Osteoblast (primary cell): Measurements from ENCODE around the gene BCL2. TPM values are rescaled to one million over a fixed set of nuclear protein-coding genes. Genes with fewer than 3 reads are reported as not detected.

Experiments used
- DNase-seq: peaks from one replicate; pipeline ENCODE4 v3.0.0; 2011; ENCODE audit warnings: low spot score, mixed read lengths; ENCODE audit not compliant: insufficient read length; ENCODE audit errors: missing footprints
- H2AFZ ChIP-seq: 2 replicates; pipeline ENCODE4 v1.6.0; 2011; ENCODE audit warnings: mild to moderate bottlenecking, low read length
- H3K27ac ChIP-seq: 2 replicates; pipeline ENCODE4 v1.5.1; 2011; ENCODE audit warnings: mild to moderate bottlenecking, low read depth, low read length, moderate library complexity
- H3K27me3 ChIP-seq: 2 replicates; pipeline ENCODE4 v1.6.0; 2012; ENCODE audit warnings: mild to moderate bottlenecking, control low read depth, inconsistent platforms, low read length, moderate library complexity; ENCODE audit not compliant: insufficient read depth
- H3K36me3 ChIP-seq: 2 replicates; pipeline ENCODE4 v1.5.1; 2011; ENCODE audit warnings: mild to moderate bottlenecking, low read length, control low read depth, moderate library complexity; ENCODE audit not compliant: insufficient read depth
- H3K4me1 ChIP-seq: 2 replicates; pipeline ENCODE4 v1.5.1; 2011; ENCODE audit warnings: mild to moderate bottlenecking, low read length, control low read depth, moderate library complexity; ENCODE audit not compliant: insufficient read depth
- H3K4me2 ChIP-seq: 2 replicates; pipeline ENCODE4 v1.6.0; 2011; ENCODE audit warnings: mild to moderate bottlenecking, low read length; ENCODE audit not compliant: insufficient read depth
- H3K4me3 ChIP-seq: fragments of 200-600 bp; sonication (generic); 3 replicates; pipeline ENCODE4 v1.5.1; 2012; ENCODE audit warnings: mild to moderate bottlenecking, low read length, inconsistent platforms; ENCODE audit not compliant: insufficient read depth
- H3K79me2 ChIP-seq: 2 replicates; pipeline ENCODE4 v1.6.0; 2012; ENCODE audit warnings: mild to moderate bottlenecking, low read length, control low read depth, inconsistent platforms; ENCODE audit not compliant: insufficient read depth
- H3K9me3 ChIP-seq: 2 replicates; pipeline ENCODE4 v1.5.1; 2011; ENCODE audit warnings: low read depth, low read length, control low read depth
- H4K20me1 ChIP-seq: 2 replicates; pipeline ENCODE4 v1.6.0; 2012; ENCODE audit warnings: mild to moderate bottlenecking, low read length, control low read depth; ENCODE audit not compliant: insufficient read depth
- CTCF ChIP-seq: IDR thresholded peaks from 2 replicates; pipeline ENCODE4 v1.5.1; 2011; ENCODE audit warnings: mild to moderate bottlenecking, low read depth, low read length, moderate library complexity; ENCODE audit errors: extremely low read depth
- total RNA-seq: library from RNA; depleted of rRNA; stranded (reverse); fragments of >200 nt; gene quantifications from 2 replicates; pipeline ENCODE4 v1.2.3, GENCODE V29; 2012

BCL2 gene
- total RNA-seq, 1 donor, result 11.9 TPM

DNA sequence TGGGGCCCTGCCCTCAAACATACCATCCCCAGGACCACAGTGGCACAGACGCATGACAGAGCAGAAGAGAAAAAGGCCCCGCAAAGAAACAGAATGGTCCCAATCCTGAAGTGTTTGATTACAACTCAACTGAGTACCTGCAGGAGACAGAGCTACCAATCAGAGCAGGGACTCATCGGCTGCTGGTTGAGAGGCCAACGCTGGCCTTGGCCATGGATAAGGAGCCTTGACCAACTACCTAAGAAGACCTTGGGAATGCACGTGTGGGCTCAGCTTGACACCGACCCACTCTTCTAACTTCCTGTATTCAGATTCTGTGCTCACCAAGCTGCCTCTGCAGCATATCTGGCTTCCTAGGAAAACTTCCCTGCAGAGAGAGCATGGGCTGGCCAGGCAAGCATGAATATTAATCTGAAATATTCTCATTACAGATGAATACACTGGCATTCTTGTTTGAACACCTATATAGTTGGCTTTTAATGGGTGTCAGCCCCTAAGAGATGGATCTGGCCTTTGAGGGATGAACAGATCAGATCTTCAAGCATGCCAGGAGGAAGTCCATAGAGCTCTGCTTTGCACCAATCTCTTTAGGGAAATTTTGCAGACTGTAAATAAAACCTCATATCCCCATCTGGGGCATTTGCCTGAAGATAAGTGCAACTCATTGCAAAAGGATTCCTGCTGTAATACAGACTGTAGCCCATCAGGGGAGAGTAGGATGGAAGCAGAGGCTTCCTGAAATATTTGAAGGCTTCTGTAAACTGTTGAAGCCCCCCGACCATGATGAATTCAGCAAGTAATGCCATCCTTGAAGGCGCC lies 135.4 kb downstream of the BCL2 start:
- H2AFZ ChIP-seq, result no peak overlapping the region

DNA sequence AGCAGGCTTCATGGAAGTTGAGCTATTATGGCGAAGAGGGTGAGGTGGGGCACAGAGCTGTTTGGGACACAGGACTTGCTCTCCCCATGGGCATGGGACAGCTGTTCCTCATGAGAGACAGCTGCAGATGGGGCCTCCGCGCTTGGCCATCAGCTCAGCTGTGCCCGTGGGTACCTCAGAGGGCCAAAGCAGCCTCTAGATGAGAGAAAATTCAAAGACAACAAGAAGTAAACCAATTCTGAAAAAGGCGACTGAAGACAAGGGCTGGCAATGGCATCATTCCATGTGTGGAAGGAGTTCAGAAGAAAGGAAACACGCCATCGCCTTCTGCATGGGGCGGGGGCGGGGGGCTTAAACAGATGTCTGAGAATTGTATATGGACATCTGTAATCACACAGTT lies 136.2 kb downstream of the BCL2 start:
- H4K20me1 ChIP-seq, result no peaks in the 10 kb centered on the region
- no peaks in the 10 kb centered on the region for H3K36me3 ChIP-seq
- H2AFZ ChIP-seq, result no peak overlapping the region
- no peak for DNase-seq
- H3K4me3 ChIP-seq, result no peak overlapping the region
- no peak overlapping the region for H3K4me2 ChIP-seq
- H3K79me2 ChIP-seq, result no peaks in the 10 kb centered on the region
- TF ChIP-seq CTCF, result no peak
- no peaks in the 10 kb centered on the region for H3K9me3 ChIP-seq
- H3K27me3 ChIP-seq, result peaks cover 13% of the 10 kb centered on the region
- no peak overlapping the region for H3K27ac ChIP-seq
- no peaks in the 10 kb centered on the region for H3K4me1 ChIP-seq

More for the DNA sequence above, 135.4 kb downstream of the BCL2 start:
- Histone ChIP-seq H3K4me3 (no peak overlapping the region), H3K27me3 (peaks cover 9% of the 10 kb centered on the region), H3K27ac (no peak overlapping the region), H3K36me3 (no peaks in the 10 kb centered on the region), H3K79me2 (no peaks in the 10 kb centered on the region), H3K4me1 (no peaks in the 10 kb centered on the region), H3K9me3 (no peaks in the 10 kb centered on the region), H4K20me1 (no peaks in the 10 kb centered on the region), H3K4me2 (no peak overlapping the region)
- DNase-seq, result no peak
- TF ChIP-seq CTCF, result no peak

GRCh38 chr18:63182861-63183260 lies 136.7 kb downstream of the BCL2 start:
- H4K20me1 ChIP-seq, result no peaks in the 10 kb centered on the region
- DNase-seq, result no peak
- no peaks in the 10 kb centered on the region for H3K4me1 ChIP-seq
- no peak overlapping the region for H3K4me2 ChIP-seq
- no peaks in the 10 kb centered on the region for H3K79me2 ChIP-seq
- H3K27me3 ChIP-seq, result peaks cover 13% of the 10 kb centered on the region
- H3K27ac ChIP-seq, result no peak overlapping the region
- TF ChIP-seq CTCF, result no peak
- H2AFZ ChIP-seq, result no peak overlapping the region
- H3K9me3 ChIP-seq, result no peaks in the 10 kb centered on the region
- H3K36me3 ChIP-seq, result no peaks in the 10 kb centered on the region
- H3K4me3 ChIP-seq, result no peak overlapping the region

GRCh38 chr18:63182310-63182772 lies 137.2 kb downstream of the BCL2 start:
- Histone ChIP-seq H3K36me3 (no peaks in the 10 kb centered on the region), H3K4me3 (no peak overlapping the region), H2AFZ (no peak overlapping the region), H3K4me1 (no peaks in the 10 kb centered on the region), H3K27me3 (peaks cover 13% of the 10 kb centered on the region), H3K4me2 (no peak overlapping the region), H3K27ac (no peak overlapping the region), H3K9me3 (no peaks in the 10 kb centered on the region), H3K79me2 (no peaks in the 10 kb centered on the region), H4K20me1 (no peaks in the 10 kb centered on the region)
- no peak for DNase-seq
- TF ChIP-seq CTCF, result no peak
